HCT116 (cell line): ENCODE results near the gene IGFL3. TPM values are rescaled to one million over a fixed set of nuclear protein-coding genes. Genes with fewer than 3 reads are reported as not detected.

Source experiments
- ATAC-seq: fragments of 200-7000 bp; cut with Tn5 transposase; 2 replicates; pipeline ENCODE4 v1.9.1; 2020; ENCODE audit warnings: mild to moderate bottlenecking, moderate library complexity
- BruUV-seq: library from RNA; stranded (reverse); fragments of 400-500 nt; replicated peaks from 2 replicates; lab custom pipeline; 2021; lab: Mats Ljungman, UMichigan
- CTCF ChIA-PET: fragments of 300-600 bp; sonication (Branson Sonifier 250); formaldehyde crosslinking; loops from one replicate; lab custom pipeline; 2021; ENCODE audit warnings: antibody characterized with exemption; lab: Charles Lee
- POLR2A ChIA-PET: fragments of 300-600, 350-600 bp; sonication (Branson Sonifier 250); formaldehyde crosslinking; loops from one replicate; lab custom pipeline; 2021; ENCODE audit warnings: antibody characterized with exemption; lab: Charles Lee
- RAD21 ChIA-PET, 2 experiments: fragments of 300-600 bp; sonication (Branson Sonifier 250); formaldehyde crosslinking; loops; one replicate each; lab custom pipeline; 2023; ENCODE audit warnings: low total read pairs in 2 of 2; ENCODE audit not compliant: uncharacterized antibody in 2 of 2, unreplicated experiment in 2 of 2, low non-redundant PET in 1 of 2; lab: Charles Lee
- DNase-seq: peaks from one replicate; pipeline ENCODE4 v3.0.0-alpha.2; 2010; ENCODE audit warnings: low read depth, low spot score
- H2AFZ ChIP-seq: fragments of 200-600 bp; shearing (Covaris generic), sonication (generic); 2 replicates; pipeline ENCODE4 v1.6.1; 2017; ENCODE audit warnings: low read depth, mixed run types, mixed read lengths, antibody characterized with exemption, low read length; ENCODE audit not compliant: poor library complexity, severe bottlenecking
- H3K27ac ChIP-seq: 2 replicates; pipeline ENCODE4 v1.5.1; 2012; ENCODE audit warnings: low read depth, low read length
- H3K27me3 ChIP-seq: fragments of 200-600 bp; sonication (generic); 2 replicates; pipeline ENCODE4 v1.6.1; 2016; ENCODE audit warnings: mixed run types, low read length, mixed read lengths; ENCODE audit not compliant: insufficient read depth
- H3K36me3 ChIP-seq, 2 experiments: fragments of 200-500 bp in 1 of 2; fragments of 200-600 bp in 1 of 2; sonication (Bioruptor generic) in 1 of 2; sonication (generic) in 1 of 2; 2 replicates each; pipeline versions ENCODE4 v1.5.1 to v1.6.1; 2014 to 2016; ENCODE audit warnings: low read length in 2 of 2, inconsistent platforms in 1 of 2, mixed read lengths in 1 of 2, mixed run types in 1 of 2; ENCODE audit not compliant: insufficient read depth in 2 of 2, control insufficient read depth in 1 of 2
- H3K4me1 ChIP-seq, 2 experiments: fragments of 200-600 bp in 1 of 2; sonication (generic) in 1 of 2; 2 replicates each; pipeline versions ENCODE4 v1.5.1 to v1.6.1; 2012 to 2017; ENCODE audit warnings: low read length in 2 of 2, inconsistent platforms in 1 of 2, mild to moderate bottlenecking in 1 of 2, mixed read lengths in 1 of 2, mixed run types in 1 of 2, moderate library complexity in 1 of 2; ENCODE audit not compliant: insufficient read depth in 2 of 2, control insufficient read depth in 1 of 2
- H3K4me2 ChIP-seq: fragments of 200-600 bp; sonication (generic); 2 replicates; pipeline ENCODE4 v1.6.1; 2017; ENCODE audit warnings: mixed run types, low read length, mixed read lengths
- H3K4me3 ChIP-seq, 2 experiments: fragments of 200-600 bp in 1 of 2; sonication (generic) in 1 of 2; replicated peaks in 1 of 2; 2 replicates each; pipeline ENCODE4 v1.5.1; 2011 to 2016; ENCODE audit warnings: low read length in 2 of 2, control low read depth in 1 of 2, low read depth in 1 of 2, mild to moderate bottlenecking in 1 of 2, mixed read lengths in 1 of 2, mixed run types in 1 of 2
- H3K79me2 ChIP-seq: fragments of 200-600 bp; sonication (generic); 2 replicates; pipeline ENCODE4 v1.6.1; 2017; ENCODE audit warnings: mild to moderate bottlenecking, mixed run types, low read length, moderate library complexity, mixed read lengths; ENCODE audit not compliant: insufficient read depth
- H3K9ac ChIP-seq: fragments of 200-600 bp; sonication (generic); 2 replicates; pipeline ENCODE4 v1.6.1; 2016; ENCODE audit warnings: low read length, mixed read lengths
- H3K9me2 ChIP-seq: fragments of 200-600 bp; sonication (generic), shearing (Covaris generic); 2 replicates; pipeline ENCODE4 v1.6.1; 2017; ENCODE audit warnings: mixed run types, mild to moderate bottlenecking, moderate library complexity; ENCODE audit not compliant: insufficient read depth
- H3K9me3 ChIP-seq, 2 experiments: fragments of 200-500 bp in 1 of 2; fragments of 200-600 bp in 1 of 2; sonication (Bioruptor generic) in 1 of 2; sonication (generic) in 1 of 2; 2 replicates each; pipeline ENCODE4 v1.6.1; 2014 to 2017; ENCODE audit warnings: low read length in 2 of 2, mixed read lengths in 2 of 2, inconsistent platforms in 1 of 2, low read depth in 1 of 2, mild to moderate bottlenecking in 1 of 2, mixed run types in 1 of 2, moderate library complexity in 1 of 2; ENCODE audit not compliant: control insufficient read depth in 1 of 2, insufficient read depth in 1 of 2
- H4K20me1 ChIP-seq: fragments of 200-600 bp; sonication (generic), shearing (Covaris generic); 2 replicates; pipeline ENCODE4 v1.6.1; 2017; ENCODE audit warnings: mixed run types, mild to moderate bottlenecking, moderate library complexity; ENCODE audit not compliant: insufficient read depth
- CEBPB ChIP-seq: IDR thresholded peaks from 2 replicates; pipeline ENCODE4 v1.6.1; 2012; ENCODE audit warnings: low read depth
- EZH2 ChIP-seq: fragments of 200-600 bp; sonication (generic); IDR thresholded peaks from 2 replicates; pipeline ENCODE4 v1.6.1; 2017; ENCODE audit warnings: antibody characterized with exemption, mixed run types
- FOSL1 ChIP-seq: IDR thresholded peaks from 2 replicates; pipeline ENCODE4 v1.6.1; 2012; ENCODE audit warnings: low read depth
- POLR2AphosphoS5 ChIP-seq: IDR thresholded peaks from 2 replicates; pipeline ENCODE4 v1.6.1; 2011; ENCODE audit warnings: mild to moderate bottlenecking, low read depth, low read length, moderate library complexity
- SRF ChIP-seq: IDR thresholded peaks from 2 replicates; pipeline ENCODE4 v1.6.1; 2012; ENCODE audit warnings: low read depth
- TCF7L2 ChIP-seq: IDR thresholded peaks from 2 replicates; pipeline ENCODE4 v1.7.0; 2011; ENCODE audit warnings: borderline replicate concordance, inconsistent platforms; ENCODE audit not compliant: insufficient read depth, insufficient read length; ENCODE audit errors: extremely low read depth
- YY1 ChIP-seq: IDR thresholded peaks from 2 replicates; pipeline ENCODE4 v1.6.1; 2011; ENCODE audit warnings: low read length, low read depth, moderate library complexity, mild to moderate bottlenecking; ENCODE audit not compliant: insufficient replicate concordance; ENCODE audit errors: extremely low read depth
- ZFX ChIP-seq: fragments of 450-650 bp; IDR thresholded peaks from 2 replicates; pipeline ENCODE4 v1.6.1; 2017
- ZNF274 ChIP-seq: fragments of 200-500 bp; sonication (Bioruptor generic); IDR thresholded peaks from 2 replicates; pipeline ENCODE4 v1.6.1; 2014; ENCODE audit warnings: mild to moderate bottlenecking, low read depth, low read length, inconsistent platforms
- intact Hi-C: fragments of 100-400 bp; cut with micrococcal nuclease; formaldehyde crosslinking; loops from 2 replicates; pipeline ENCODE4 v1.10.0; 2022
- total RNA-seq: library from RNA; stranded (reverse); gene quantifications from one replicate; pipeline ENCODE4 v1.2.1, GENCODE V29; 2021; ENCODE audit not compliant: unreplicated experiment
- TF ChIP-seq, protein P1 (sequence below): IDR thresholded peaks from 2 replicates; pipeline ENCODE4 v1.6.1; 2012
- TF ChIP-seq, protein P2 (sequence below): IDR thresholded peaks from 2 replicates; pipeline ENCODE4 v1.6.1; 2012; ENCODE audit warnings: low read depth

IGFL3 gene
- total RNA-seq, 1 experiment from 2014 or later: not detected

DNA sequence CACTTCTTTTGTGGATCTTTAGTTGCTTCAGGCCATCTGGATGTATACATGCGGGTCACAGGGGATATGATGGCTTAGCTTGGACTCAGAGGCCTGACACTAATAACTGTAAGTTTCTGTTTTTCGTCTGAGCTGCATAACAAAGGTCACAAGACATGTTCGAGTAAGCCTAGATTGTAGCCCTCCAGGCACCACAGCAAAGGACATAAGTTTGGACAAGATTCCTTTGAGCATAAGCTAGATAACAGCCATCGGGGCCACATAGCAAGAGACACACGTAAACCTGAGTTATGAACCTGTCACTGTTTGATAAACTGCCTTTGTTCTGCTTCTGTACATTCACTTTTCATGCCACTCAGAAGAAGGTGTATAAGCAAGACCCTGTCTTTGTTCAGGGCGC is 14.6 kb downstream of the IGFL3 start:
- Histone ChIP-seq H3K4me1 (peaks cover under 1 to 4% of the 10 kb centered on the region in 2 experiments), H3K36me3 (no peaks in the 10 kb centered on the region), H3K9ac (no peak overlapping the region), H3K27ac (no peak overlapping the region), H3K4me3 (no peak overlapping the region), H3K79me2 (no peaks in the 10 kb centered on the region), H2AFZ (no peak overlapping the region), H4K20me1 (no peaks in the 10 kb centered on the region), H3K9me3 (peaks cover 3 to 11% of the 10 kb centered on the region in 2 experiments; a peak in 2 of 4 replicates), H3K27me3 (no peaks in the 10 kb centered on the region)
- DNase-seq (no peak), ATAC-seq (no peak)
- POLR2A ChIA-PET: no interaction called here
- RAD21 ChIA-PET: no interaction called here
- intact Hi-C loops: no loop called here
- BruUV-seq: no TSS peak
- CTCF ChIA-PET: no interaction called here
- TF ChIP-seq ZFX (no peak), TCF7L2 (no peak), POLR2AphosphoS5 (no peak), YY1 (no peak), FOSL1 (no peak), CEBPB (no peak), SRF (no peak), EZH2 (no peak), ZNF274 (no peak)
- TF ChIP-seq, protein P1, sequence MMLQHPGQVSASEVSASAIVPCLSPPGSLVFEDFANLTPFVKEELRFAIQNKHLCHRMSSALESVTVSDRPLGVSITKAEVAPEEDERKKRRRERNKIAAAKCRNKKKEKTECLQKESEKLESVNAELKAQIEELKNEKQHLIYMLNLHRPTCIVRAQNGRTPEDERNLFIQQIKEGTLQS: no peak
- TF ChIP-seq, protein P2, sequence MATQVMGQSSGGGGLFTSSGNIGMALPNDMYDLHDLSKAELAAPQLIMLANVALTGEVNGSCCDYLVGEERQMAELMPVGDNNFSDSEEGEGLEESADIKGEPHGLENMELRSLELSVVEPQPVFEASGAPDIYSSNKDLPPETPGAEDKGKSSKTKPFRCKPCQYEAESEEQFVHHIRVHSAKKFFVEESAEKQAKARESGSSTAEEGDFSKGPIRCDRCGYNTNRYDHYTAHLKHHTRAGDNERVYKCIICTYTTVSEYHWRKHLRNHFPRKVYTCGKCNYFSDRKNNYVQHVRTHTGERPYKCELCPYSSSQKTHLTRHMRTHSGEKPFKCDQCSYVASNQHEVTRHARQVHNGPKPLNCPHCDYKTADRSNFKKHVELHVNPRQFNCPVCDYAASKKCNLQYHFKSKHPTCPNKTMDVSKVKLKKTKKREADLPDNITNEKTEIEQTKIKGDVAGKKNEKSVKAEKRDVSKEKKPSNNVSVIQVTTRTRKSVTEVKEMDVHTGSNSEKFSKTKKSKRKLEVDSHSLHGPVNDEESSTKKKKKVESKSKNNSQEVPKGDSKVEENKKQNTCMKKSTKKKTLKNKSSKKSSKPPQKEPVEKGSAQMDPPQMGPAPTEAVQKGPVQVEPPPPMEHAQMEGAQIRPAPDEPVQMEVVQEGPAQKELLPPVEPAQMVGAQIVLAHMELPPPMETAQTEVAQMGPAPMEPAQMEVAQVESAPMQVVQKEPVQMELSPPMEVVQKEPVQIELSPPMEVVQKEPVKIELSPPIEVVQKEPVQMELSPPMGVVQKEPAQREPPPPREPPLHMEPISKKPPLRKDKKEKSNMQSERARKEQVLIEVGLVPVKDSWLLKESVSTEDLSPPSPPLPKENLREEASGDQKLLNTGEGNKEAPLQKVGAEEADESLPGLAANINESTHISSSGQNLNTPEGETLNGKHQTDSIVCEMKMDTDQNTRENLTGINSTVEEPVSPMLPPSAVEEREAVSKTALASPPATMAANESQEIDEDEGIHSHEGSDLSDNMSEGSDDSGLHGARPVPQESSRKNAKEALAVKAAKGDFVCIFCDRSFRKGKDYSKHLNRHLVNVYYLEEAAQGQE: no peak
- TF ChIP-seq, all 23 proteins: peak for 0
- Histone ChIP-seq H3K9me2 (no peaks in the 10 kb centered on the region), H3K4me2 (no peak overlapping the region)
